Measurements from ENCODE around the gene TMX1.

Gene TMX1

DNA sequence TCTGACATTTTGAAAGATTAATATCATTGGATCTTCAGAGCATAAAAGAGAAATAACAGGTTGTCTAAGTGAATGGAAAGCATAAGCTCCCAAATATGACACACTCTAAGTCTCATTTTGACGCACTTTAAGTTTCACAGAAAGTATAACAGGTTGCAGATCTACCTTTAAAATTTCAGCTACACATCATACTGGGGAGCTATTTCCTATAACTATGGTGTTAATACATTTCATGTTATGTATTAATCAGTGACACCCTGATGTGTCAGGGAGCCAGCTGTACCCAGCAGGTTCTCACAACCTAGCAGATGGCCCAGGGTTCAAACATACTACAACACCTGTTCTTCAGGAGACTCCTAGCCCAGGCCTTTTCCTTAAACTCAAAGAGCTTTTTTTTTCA is 31.1 kb upstream of the TMX1 start:
- no peaks in the 10 kb centered on the region for H4K20me1 ChIP-seq (ENCODE audit: control insufficient read depth, insufficient read depth, low read depth, low read length)
- H3K79me2 ChIP-seq (ENCODE audit: control insufficient read depth, low read length) = no peaks in the 10 kb centered on the region
- H3K4me2 ChIP-seq (ENCODE audit: low read length) = no peak overlapping the region
- no peaks in the 10 kb centered on the region for H3K27me3 ChIP-seq (ENCODE audit: control insufficient read depth, low read length)
- no peaks in the 10 kb centered on the region for H3K9me2 ChIP-seq (replicated peaks; ENCODE audit: control insufficient read depth, low read length)
- no peaks in the 10 kb centered on the region for H3K9me3 ChIP-seq (ENCODE audit: control insufficient read depth, insufficient read depth, low read length)
- no peak overlapping the region for H3K27ac ChIP-seq (ENCODE audit: low read depth, low read length)
- H3K36me3 ChIP-seq (ENCODE audit: control insufficient read depth, low read length) = no peaks in the 10 kb centered on the region
- H3K4me1 ChIP-seq (ENCODE audit: control insufficient read depth, low read length) = peaks cover 6% of the 10 kb centered on the region
- TF ChIP-seq, protein P1, sequence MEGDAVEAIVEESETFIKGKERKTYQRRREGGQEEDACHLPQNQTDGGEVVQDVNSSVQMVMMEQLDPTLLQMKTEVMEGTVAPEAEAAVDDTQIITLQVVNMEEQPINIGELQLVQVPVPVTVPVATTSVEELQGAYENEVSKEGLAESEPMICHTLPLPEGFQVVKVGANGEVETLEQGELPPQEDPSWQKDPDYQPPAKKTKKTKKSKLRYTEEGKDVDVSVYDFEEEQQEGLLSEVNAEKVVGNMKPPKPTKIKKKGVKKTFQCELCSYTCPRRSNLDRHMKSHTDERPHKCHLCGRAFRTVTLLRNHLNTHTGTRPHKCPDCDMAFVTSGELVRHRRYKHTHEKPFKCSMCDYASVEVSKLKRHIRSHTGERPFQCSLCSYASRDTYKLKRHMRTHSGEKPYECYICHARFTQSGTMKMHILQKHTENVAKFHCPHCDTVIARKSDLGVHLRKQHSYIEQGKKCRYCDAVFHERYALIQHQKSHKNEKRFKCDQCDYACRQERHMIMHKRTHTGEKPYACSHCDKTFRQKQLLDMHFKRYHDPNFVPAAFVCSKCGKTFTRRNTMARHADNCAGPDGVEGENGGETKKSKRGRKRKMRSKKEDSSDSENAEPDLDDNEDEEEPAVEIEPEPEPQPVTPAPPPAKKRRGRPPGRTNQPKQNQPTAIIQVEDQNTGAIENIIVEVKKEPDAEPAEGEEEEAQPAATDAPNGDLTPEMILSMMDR (IDR thresholded peaks at IDR 0.05; ENCODE audit: low read depth, low read length, poor library complexity, severe bottlenecking) = no peak
- no peak for TF ChIP-seq EZH2phosphoT487 (IDR thresholded peaks at IDR 0.05; ENCODE audit: borderline replicate concordance, low read length)
- H3K4me3 ChIP-seq (ENCODE audit: low read length) = no peak overlapping the region
- no peaks in the 10 kb centered on the region for H3F3A ChIP-seq (ENCODE audit: control insufficient read depth, insufficient read depth)

DNA sequence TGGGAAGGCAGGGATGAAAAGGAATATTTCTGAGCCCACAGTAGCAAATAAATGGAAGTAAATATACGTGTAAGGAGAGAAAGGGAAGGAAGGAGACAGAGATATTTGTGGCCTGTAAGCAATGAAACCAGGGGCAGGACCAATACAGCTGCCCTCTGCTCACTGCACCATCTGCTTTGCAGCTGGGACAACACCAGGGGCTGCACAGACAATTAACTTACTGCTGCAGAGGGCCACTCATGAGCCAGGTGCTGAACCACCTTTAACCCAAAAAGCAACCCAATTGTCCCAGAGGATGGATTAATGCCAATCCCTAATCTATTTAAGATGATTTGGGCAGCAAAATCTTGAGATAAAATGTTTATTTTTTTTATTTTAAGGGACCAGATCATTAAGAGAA is 30.6 kb upstream of the TMX1 start:
- Histone ChIP-seq H3F3A (ENCODE audit: control insufficient read depth, insufficient read depth) (no peaks in the 10 kb centered on the region), H3K9me3 (ENCODE audit: control insufficient read depth, insufficient read depth, low read length) (no peaks in the 10 kb centered on the region), H3K27me3 (ENCODE audit: control insufficient read depth, low read length) (no peaks in the 10 kb centered on the region), H3K79me2 (ENCODE audit: control insufficient read depth, low read length) (no peaks in the 10 kb centered on the region), H3K4me2 (ENCODE audit: low read length) (no peak overlapping the region), H4K20me1 (ENCODE audit: control insufficient read depth, insufficient read depth, low read depth, low read length) (no peaks in the 10 kb centered on the region), H3K27ac (ENCODE audit: low read depth, low read length) (no peak overlapping the region), H3K4me1 (ENCODE audit: control insufficient read depth, low read length) (peaks cover 5% of the 10 kb centered on the region), H3K4me3 (ENCODE audit: low read length) (no peak overlapping the region), H3K36me3 (ENCODE audit: control insufficient read depth, low read length) (no peaks in the 10 kb centered on the region), H3K9me2 (replicated peaks; ENCODE audit: control insufficient read depth, low read length) (no peaks in the 10 kb centered on the region)
- no peak for TF ChIP-seq EZH2phosphoT487 (IDR thresholded peaks at IDR 0.05; ENCODE audit: borderline replicate concordance, low read length)
- TF ChIP-seq, protein P1 (IDR thresholded peaks at IDR 0.05; ENCODE audit: low read depth, low read length, poor library complexity, severe bottlenecking) = no peak

DNA sequence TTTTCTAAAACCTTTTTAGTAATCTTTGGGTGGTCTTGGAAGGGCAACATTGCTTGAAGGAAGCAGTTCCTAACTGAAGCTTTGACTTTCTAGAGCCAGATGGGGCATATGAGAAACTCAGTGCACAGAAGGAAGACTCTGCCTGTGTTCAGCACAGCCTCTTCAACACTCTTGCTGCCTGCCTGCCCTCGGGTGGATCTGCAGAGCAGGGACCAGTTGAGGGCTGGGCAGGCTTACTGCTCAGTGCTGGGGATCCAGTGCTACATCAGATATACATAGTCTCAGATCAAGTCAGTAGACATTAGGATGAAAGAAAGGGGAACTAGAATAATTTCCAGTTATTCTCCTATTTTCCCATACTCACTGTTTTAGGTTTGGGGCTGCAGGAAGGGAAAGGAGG is 29.5 kb upstream of the TMX1 start:
- Histone ChIP-seq H3K27ac (ENCODE audit: low read depth, low read length) (no peak overlapping the region), H3K36me3 (ENCODE audit: control insufficient read depth, low read length) (no peaks in the 10 kb centered on the region), H3K4me2 (ENCODE audit: low read length) (no peak overlapping the region), H3K4me3 (ENCODE audit: low read length) (no peak overlapping the region), H3K9me3 (ENCODE audit: control insufficient read depth, insufficient read depth, low read length) (no peaks in the 10 kb centered on the region), H3K9me2 (replicated peaks; ENCODE audit: control insufficient read depth, low read length) (no peaks in the 10 kb centered on the region), H3F3A (ENCODE audit: control insufficient read depth, insufficient read depth) (no peaks in the 10 kb centered on the region), H3K27me3 (ENCODE audit: control insufficient read depth, low read length) (no peaks in the 10 kb centered on the region), H4K20me1 (ENCODE audit: control insufficient read depth, insufficient read depth, low read depth, low read length) (no peaks in the 10 kb centered on the region), H3K79me2 (ENCODE audit: control insufficient read depth, low read length) (no peaks in the 10 kb centered on the region), H3K4me1 (ENCODE audit: control insufficient read depth, low read length) (peaks cover 5% of the 10 kb centered on the region)
- TF ChIP-seq EZH2phosphoT487 (IDR thresholded peaks at IDR 0.05; ENCODE audit: borderline replicate concordance, low read length) = no peak
- TF ChIP-seq, protein P1 (IDR thresholded peaks at IDR 0.05; ENCODE audit: low read depth, low read length, poor library complexity, severe bottlenecking) = no peak

DNA sequence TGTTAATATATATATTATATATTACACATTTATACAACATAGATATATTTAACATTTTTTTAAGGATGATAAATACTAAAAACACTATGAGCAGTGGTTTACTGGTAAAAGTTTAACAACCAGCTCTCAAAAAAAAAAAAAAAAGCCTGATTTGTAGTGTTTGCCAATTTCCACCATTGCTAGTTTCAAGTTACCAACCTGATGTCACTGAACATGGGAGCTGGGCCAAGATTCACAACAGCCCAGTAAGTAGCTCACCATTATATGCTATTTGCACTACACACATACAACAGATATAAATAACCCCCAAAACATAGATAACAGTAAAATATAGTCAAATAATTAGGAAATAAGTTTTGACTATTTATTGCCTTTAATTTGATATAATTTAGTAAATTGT is 28.9 kb upstream of the TMX1 start:
- Histone ChIP-seq H3K79me2 (ENCODE audit: control insufficient read depth, low read length) (no peaks in the 10 kb centered on the region), H3K9me2 (replicated peaks; ENCODE audit: control insufficient read depth, low read length) (no peaks in the 10 kb centered on the region), H3F3A (ENCODE audit: control insufficient read depth, insufficient read depth) (no peaks in the 10 kb centered on the region), H3K4me1 (ENCODE audit: control insufficient read depth, low read length) (peaks cover 5% of the 10 kb centered on the region), H3K27me3 (ENCODE audit: control insufficient read depth, low read length) (no peaks in the 10 kb centered on the region), H3K4me2 (ENCODE audit: low read length) (no peak overlapping the region), H3K9me3 (ENCODE audit: control insufficient read depth, insufficient read depth, low read length) (no peaks in the 10 kb centered on the region), H3K27ac (ENCODE audit: low read depth, low read length) (no peak overlapping the region), H3K4me3 (ENCODE audit: low read length) (no peak overlapping the region), H3K36me3 (ENCODE audit: control insufficient read depth, low read length) (no peaks in the 10 kb centered on the region), H4K20me1 (ENCODE audit: control insufficient read depth, insufficient read depth, low read depth, low read length) (no peaks in the 10 kb centered on the region)
- TF ChIP-seq, protein P1 (IDR thresholded peaks at IDR 0.05; ENCODE audit: low read depth, low read length, poor library complexity, severe bottlenecking) = no peak

All from DOHH2 (cell line).